Osteoblast (primary cell): ENCODE measurements around the gene PLCL2. TPM values are rescaled to one million over a fixed set of nuclear protein-coding genes. Genes with fewer than 3 reads are reported as not detected.
A peak's percentile ranks its signal among the peaks of the same experiment; 100 is the strongest.

Experiments used
- DNase-seq: peaks from one replicate; pipeline ENCODE4 v3.0.0; 2011; ENCODE audit warnings: low spot score, mixed read lengths; ENCODE audit not compliant: insufficient read length; ENCODE audit errors: missing footprints
- H2AFZ ChIP-seq: 2 replicates; pipeline ENCODE4 v1.6.0; 2011; ENCODE audit warnings: mild to moderate bottlenecking, low read length
- H3K27ac ChIP-seq: 2 replicates; pipeline ENCODE4 v1.5.1; 2011; ENCODE audit warnings: mild to moderate bottlenecking, low read depth, low read length, moderate library complexity
- H3K27me3 ChIP-seq: 2 replicates; pipeline ENCODE4 v1.6.0; 2012; ENCODE audit warnings: mild to moderate bottlenecking, control low read depth, inconsistent platforms, low read length, moderate library complexity; ENCODE audit not compliant: insufficient read depth
- H3K36me3 ChIP-seq: 2 replicates; pipeline ENCODE4 v1.5.1; 2011; ENCODE audit warnings: mild to moderate bottlenecking, low read length, control low read depth, moderate library complexity; ENCODE audit not compliant: insufficient read depth
- H3K4me1 ChIP-seq: 2 replicates; pipeline ENCODE4 v1.5.1; 2011; ENCODE audit warnings: mild to moderate bottlenecking, low read length, control low read depth, moderate library complexity; ENCODE audit not compliant: insufficient read depth
- H3K4me2 ChIP-seq: 2 replicates; pipeline ENCODE4 v1.6.0; 2011; ENCODE audit warnings: mild to moderate bottlenecking, low read length; ENCODE audit not compliant: insufficient read depth
- H3K4me3 ChIP-seq: fragments of 200-600 bp; sonication (generic); 3 replicates; pipeline ENCODE4 v1.5.1; 2012; ENCODE audit warnings: mild to moderate bottlenecking, low read length, inconsistent platforms; ENCODE audit not compliant: insufficient read depth
- H3K79me2 ChIP-seq: 2 replicates; pipeline ENCODE4 v1.6.0; 2012; ENCODE audit warnings: mild to moderate bottlenecking, low read length, control low read depth, inconsistent platforms; ENCODE audit not compliant: insufficient read depth
- H3K9me3 ChIP-seq: 2 replicates; pipeline ENCODE4 v1.5.1; 2011; ENCODE audit warnings: low read depth, low read length, control low read depth
- H4K20me1 ChIP-seq: 2 replicates; pipeline ENCODE4 v1.6.0; 2012; ENCODE audit warnings: mild to moderate bottlenecking, low read length, control low read depth; ENCODE audit not compliant: insufficient read depth
- total RNA-seq: library from RNA; depleted of rRNA; stranded (reverse); fragments of >200 nt; gene quantifications from 2 replicates; pipeline ENCODE4 v1.2.3, GENCODE V29; 2012
- TF ChIP-seq, protein P1 (sequence below): IDR thresholded peaks from 2 replicates; pipeline ENCODE4 v1.5.1; 2011; ENCODE audit warnings: mild to moderate bottlenecking, low read depth, low read length, moderate library complexity; ENCODE audit errors: extremely low read depth

PLCL2 gene
- total RNA-seq, 1 donor, result 5.1 TPM

DNA sequence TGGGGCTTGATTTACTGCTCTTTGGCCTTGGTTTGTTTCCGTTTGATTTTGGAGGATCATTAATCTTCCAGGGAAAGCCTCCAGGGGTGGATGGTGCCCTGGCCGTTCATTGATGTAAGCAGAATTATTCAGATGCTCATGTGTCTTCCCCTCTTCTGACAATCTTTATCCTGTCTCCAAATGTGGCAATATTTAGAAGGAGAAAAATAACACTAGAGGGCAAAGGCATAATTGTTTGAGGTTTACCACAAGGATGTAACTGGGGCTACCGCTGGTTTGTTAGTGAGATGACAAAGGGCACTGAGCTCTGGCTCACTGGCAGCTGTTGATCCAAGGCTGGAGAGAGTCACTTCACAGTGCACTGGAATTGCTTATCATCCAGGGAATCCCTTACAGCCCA, 18.2 kb upstream of the PLCL2 start:
- Histone ChIP-seq H3K4me2 (no peak overlapping the region), H4K20me1 (no peaks in the 10 kb centered on the region), H3K27me3 (peaks cover 32% of the 10 kb centered on the region), H3K9me3 (no peaks in the 10 kb centered on the region), H3K4me1 (peaks cover 31% of the 10 kb centered on the region), H3K4me3 (no peak overlapping the region), H2AFZ (no peak overlapping the region), H3K36me3 (no peaks in the 10 kb centered on the region), H3K79me2 (no peaks in the 10 kb centered on the region), H3K27ac (no peak overlapping the region)
- DNase-seq, result no peak
- TF ChIP-seq, protein P1, sequence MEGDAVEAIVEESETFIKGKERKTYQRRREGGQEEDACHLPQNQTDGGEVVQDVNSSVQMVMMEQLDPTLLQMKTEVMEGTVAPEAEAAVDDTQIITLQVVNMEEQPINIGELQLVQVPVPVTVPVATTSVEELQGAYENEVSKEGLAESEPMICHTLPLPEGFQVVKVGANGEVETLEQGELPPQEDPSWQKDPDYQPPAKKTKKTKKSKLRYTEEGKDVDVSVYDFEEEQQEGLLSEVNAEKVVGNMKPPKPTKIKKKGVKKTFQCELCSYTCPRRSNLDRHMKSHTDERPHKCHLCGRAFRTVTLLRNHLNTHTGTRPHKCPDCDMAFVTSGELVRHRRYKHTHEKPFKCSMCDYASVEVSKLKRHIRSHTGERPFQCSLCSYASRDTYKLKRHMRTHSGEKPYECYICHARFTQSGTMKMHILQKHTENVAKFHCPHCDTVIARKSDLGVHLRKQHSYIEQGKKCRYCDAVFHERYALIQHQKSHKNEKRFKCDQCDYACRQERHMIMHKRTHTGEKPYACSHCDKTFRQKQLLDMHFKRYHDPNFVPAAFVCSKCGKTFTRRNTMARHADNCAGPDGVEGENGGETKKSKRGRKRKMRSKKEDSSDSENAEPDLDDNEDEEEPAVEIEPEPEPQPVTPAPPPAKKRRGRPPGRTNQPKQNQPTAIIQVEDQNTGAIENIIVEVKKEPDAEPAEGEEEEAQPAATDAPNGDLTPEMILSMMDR, result no peak

DNA sequence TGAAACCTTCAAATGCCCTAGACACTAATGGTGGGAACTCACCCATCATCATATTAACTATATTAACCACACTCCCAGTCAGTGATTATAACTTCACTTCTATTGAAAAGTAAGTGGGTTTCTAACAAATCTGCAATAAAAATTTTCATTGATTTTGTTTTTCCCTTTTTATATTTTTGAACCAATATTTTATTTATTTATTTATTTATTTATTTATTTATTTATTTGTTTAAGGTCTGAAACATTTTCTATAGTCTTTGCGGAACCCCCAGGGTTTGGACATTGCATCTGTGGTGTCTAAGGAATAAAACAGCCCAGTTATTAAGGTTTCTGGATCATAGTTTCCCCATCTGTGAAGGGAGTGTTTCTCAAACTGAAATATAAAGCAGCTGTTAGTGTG, 16.2 kb upstream of the PLCL2 start:
- Histone ChIP-seq H3K27me3 (peaks cover 37% of the 10 kb centered on the region), H3K4me2 (no peak overlapping the region), H3K36me3 (no peaks in the 10 kb centered on the region), H4K20me1 (no peaks in the 10 kb centered on the region), H3K9me3 (no peaks in the 10 kb centered on the region), H3K4me3 (no peak overlapping the region), H3K27ac (no peak overlapping the region), H3K79me2 (no peaks in the 10 kb centered on the region), H2AFZ (no peak overlapping the region), H3K4me1 (peaks cover 35% of the 10 kb centered on the region)
- TF ChIP-seq, protein P1, result no peak
- no peak for DNase-seq

DNA sequence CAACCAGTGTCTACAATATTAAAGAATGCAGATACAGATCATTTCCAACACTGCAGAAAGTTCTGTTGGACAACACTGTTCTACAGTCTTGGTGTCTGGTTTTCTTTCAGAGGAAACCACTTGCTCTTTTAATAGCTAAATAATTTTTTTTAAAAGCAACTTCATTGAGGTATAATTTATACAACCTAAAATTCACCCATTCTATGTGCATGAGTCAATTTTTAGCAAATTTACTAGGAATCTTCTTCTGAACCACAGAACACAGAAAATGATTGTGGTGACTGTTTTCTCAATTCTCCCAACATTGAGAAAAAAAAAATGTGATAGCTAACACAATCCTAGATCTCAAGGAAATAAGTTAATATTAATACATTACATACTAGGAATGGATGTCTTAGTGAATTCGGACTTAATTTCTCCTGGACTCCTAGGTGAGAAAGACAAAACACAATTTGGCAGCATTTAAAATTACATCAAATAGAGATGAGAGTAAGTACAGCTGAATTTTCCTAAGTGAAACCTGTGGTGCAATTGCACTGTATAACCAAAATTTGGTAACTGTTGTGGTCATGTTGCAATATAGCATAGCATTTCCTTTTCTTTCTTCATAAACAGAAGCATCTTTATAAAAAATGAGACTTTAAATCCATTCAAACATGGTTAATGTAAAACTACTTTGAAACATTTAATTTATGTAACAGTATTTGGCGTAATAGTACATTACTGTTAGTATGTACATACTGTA, 15.3 kb upstream of the PLCL2 start:
- no peak for DNase-seq
- H3K4me2 ChIP-seq, result no peak overlapping the region
- H3K27me3 ChIP-seq, result peaks cover 37% of the 10 kb centered on the region
- H3K36me3 ChIP-seq, result no peaks in the 10 kb centered on the region
- H4K20me1 ChIP-seq, result no peaks in the 10 kb centered on the region
- H3K9me3 ChIP-seq, result no peaks in the 10 kb centered on the region
- H3K79me2 ChIP-seq, result no peaks in the 10 kb centered on the region
- TF ChIP-seq, protein P1, result no peak
- no peak overlapping the region for H3K4me3 ChIP-seq
- peaks cover 31% of the 10 kb centered on the region for H3K4me1 ChIP-seq
- H2AFZ ChIP-seq, result no peak overlapping the region
- H3K27ac ChIP-seq, result no peak overlapping the region

DNA sequence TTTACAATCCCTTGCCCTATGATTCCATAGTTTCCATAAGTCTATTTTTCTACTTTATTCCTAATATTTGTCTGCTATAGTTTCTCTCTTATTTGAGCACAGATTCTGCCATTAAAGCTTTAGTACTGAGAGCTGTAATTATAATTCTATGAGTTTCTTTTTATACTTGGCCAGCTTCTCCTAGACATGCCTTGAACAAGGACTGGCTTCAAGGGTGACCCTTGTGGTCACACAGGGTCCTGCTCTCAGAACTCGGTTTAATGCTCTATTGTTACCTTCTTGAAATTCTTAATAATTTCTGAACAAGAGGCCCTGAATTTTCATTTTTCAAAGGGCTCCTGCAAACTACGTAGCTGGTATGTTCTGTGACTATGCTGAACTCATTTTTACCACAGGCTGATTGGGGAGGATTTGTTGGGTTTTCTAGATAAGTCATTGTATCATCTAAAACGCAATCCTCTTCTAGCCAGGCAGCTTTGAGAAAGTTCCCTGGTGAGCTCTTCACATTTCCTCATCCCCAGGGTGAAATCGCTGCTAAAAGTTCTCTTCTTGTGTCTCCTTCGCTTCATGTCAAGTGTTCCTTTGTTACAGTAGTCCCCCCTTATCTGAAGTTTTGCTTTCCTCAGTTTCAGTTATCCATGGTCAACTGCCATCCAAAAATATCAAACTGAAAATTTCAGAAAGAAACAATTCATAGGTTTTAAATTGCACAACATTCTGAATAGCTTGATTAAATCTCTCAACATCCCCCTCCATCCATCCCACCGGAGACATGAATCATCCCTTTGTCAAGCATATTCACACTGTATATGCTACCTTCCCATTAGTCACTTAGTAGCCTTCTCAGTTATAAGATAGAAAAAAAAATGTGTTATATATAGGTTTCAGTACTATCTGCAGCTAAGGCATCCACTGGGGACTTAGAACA, 12.6 kb upstream of the PLCL2 start:
- no peaks in the 10 kb centered on the region for H3K36me3 ChIP-seq
- no peak for DNase-seq
- no peak overlapping the region for H3K4me3 ChIP-seq
- no peaks in the 10 kb centered on the region for H4K20me1 ChIP-seq
- no peak overlapping the region for H3K27ac ChIP-seq
- no peak overlapping the region for H2AFZ ChIP-seq
- H3K4me2 ChIP-seq, result peak overlapping the region; percentile 0
- H3K79me2 ChIP-seq, result no peaks in the 10 kb centered on the region
- TF ChIP-seq, protein P1, result no peak
- H3K4me1 ChIP-seq, result peaks cover 4% of the 10 kb centered on the region
- peaks cover 34% of the 10 kb centered on the region for H3K27me3 ChIP-seq
- H3K9me3 ChIP-seq, result no peaks in the 10 kb centered on the region
